Peyer's patch (tissue), 4 donors: Measurements from ENCODE around the gene LRRTM3. TPM values are rescaled to one million over a fixed set of nuclear protein-coding genes. Genes with fewer than 3 reads are reported as not detected.

ENCODE experiments used
- DNase-seq, 3 donors: peaks; one replicate each; pipeline ENCODE4 v3.0.0-alpha.2; 2017 to 2019
- H3K27ac ChIP-seq, 4 donors: fragments of 200-600 bp; sonication (generic); one replicate each; pipeline ENCODE4 v1.5.1; 2016 to 2019
- H3K27me3 ChIP-seq, 2 donors: fragments of 200-600 bp; sonication (generic); one replicate each; pipeline ENCODE4 v1.5.1; 2019
- H3K36me3 ChIP-seq, 3 donors: fragments of 200-600 bp; sonication (generic); one replicate each; pipeline ENCODE4 v1.5.1; 2016 to 2019
- H3K4me1 ChIP-seq, 4 donors: fragments of 200-600 bp; sonication (generic); one replicate each; pipeline ENCODE4 v1.5.1; 2016 to 2019
- H3K4me3 ChIP-seq, 4 donors: fragments of 200-600 bp; sonication (generic); 1 replicate in 3 of 4; 2 replicates in 1 of 4; pipeline ENCODE4 v1.5.1; 2016 to 2019; ENCODE audit warnings: mild to moderate bottlenecking in 1 of 4
- H3K9me3 ChIP-seq, 4 donors: fragments of 200-600 bp; sonication (generic); one replicate each; pipeline ENCODE4 v1.5.1; 2016 to 2019; ENCODE audit warnings: mild to moderate bottlenecking in 1 of 4
- CTCF ChIP-seq, 6 experiments: fragments of 450-650 bp in 4 of 6; fragments of 200-600 bp in 2 of 6; sonication (generic) in 1 of 6; IDR thresholded peaks; one replicate each; pipeline ENCODE4 v1.5.1; 2017 to 2019; ENCODE audit warnings: antibody characterized with exemption in 6 of 6, mild to moderate bottlenecking in 3 of 6, moderate library complexity in 1 of 6
- POLR2A ChIP-seq, 2 donors: fragments of 450-650 bp; IDR thresholded peaks; one replicate each; pipeline ENCODE4 v1.5.1; 2017; ENCODE audit warnings: antibody characterized with exemption in 2 of 2, mild to moderate bottlenecking in 2 of 2, moderate library complexity in 2 of 2
- total RNA-seq, 4 donors: library from RNA; depleted of rRNA; stranded (reverse); fragments of >200 nt; gene quantifications; one replicate each; pipeline ENCODE4 v1.1.0, GENCODE V29; 2016

LRRTM3 gene
- total RNA-seq, 4 donors from 2014 or later, result not detected

DNA sequence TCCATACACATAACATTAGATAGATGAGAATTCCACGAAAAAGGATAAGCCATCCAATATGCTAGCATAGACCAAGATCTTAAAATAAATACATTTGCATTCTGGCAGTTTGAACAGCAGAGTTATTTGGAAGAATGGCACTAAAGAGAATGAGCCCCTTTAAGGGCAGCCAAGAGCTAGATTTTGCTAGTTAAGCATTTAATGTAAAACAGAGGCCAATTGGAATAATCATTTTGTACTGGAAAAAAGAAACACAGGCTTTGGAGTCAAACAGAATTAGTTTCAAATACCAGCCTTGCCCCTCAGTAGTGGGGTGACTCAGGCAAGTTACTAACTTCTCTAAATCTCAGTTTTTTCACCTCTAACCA, 56.2 kb downstream of the LRRTM3 start:
- Histone ChIP-seq H3K4me1 (no peaks in the 10 kb centered on the region), H3K4me3 (no peak overlapping the region), H3K27ac (no peak overlapping the region), H3K27me3 (no peaks in the 10 kb centered on the region), H3K9me3 (no peaks in the 10 kb centered on the region), H3K36me3 (no peaks in the 10 kb centered on the region)
- no peak for DNase-seq
- no peak for TF ChIP-seq CTCF (IDR thresholded peaks at IDR 0.05)
- no peak for TF ChIP-seq POLR2A (IDR thresholded peaks at IDR 0.05)

- Histone ChIP-seq H3K27me3 (no peaks in the 10 kb centered on the region), H3K27ac (no peak overlapping the region), H3K36me3 (no peaks in the 10 kb centered on the region), H3K4me1 (no peaks in the 10 kb centered on the region), H3K4me3 (no peak overlapping the region), H3K9me3 (no peaks in the 10 kb centered on the region)
- TF ChIP-seq POLR2A (IDR thresholded peaks at IDR 0.05), result no peak
- TF ChIP-seq CTCF (IDR thresholded peaks at IDR 0.05), result no peak
- no peak for DNase-seq
Measured at GRCh38 chr10:66982792-66983474, 57.1 kb downstream of the LRRTM3 start.

GRCh38 chr10:66983475-66983818, 57.6 kb downstream of the LRRTM3 start:
- DNase-seq, result no peak
- H3K27ac ChIP-seq, result no peak overlapping the region
- H3K4me1 ChIP-seq, result no peaks in the 10 kb centered on the region
- H3K27me3 ChIP-seq, result no peaks in the 10 kb centered on the region
- no peaks in the 10 kb centered on the region for H3K36me3 ChIP-seq
- no peaks in the 10 kb centered on the region for H3K9me3 ChIP-seq
- TF ChIP-seq POLR2A (IDR thresholded peaks at IDR 0.05), result no peak
- no peak for TF ChIP-seq CTCF (IDR thresholded peaks at IDR 0.05)
- no peak overlapping the region for H3K4me3 ChIP-seq

DNA sequence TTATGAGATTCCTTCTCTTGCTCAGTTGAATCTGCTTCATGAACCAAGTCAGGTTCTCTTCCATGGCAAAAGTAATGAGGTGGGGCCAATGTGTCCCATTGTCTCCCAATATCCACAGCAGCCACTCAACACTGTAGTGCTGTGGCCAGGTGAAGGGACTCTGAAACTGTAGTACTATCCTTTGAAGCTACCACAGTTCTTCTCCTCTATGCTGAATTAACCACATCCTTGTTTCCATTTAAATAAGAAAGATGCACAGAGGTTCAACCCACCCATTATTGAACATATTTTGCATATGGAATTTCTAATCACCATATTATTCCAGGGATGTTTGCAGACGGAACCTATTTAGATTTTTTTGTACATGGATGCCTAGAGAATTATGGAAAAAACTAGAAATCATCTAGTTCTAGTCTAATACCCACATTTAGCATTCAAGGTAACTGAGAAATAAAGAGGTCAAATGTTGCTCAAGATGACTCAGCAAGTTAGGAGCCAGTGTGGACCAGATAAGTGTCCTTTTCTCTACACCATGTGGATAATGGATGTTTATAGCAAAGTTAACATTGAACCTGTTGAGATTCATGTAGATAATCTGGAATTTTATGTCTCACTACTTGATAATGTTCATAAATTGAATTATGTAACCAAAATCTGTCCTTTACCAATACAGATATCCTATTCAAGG, 64.5 kb downstream of the LRRTM3 start:
- H3K4me3 ChIP-seq, result no peak overlapping the region

DNA sequence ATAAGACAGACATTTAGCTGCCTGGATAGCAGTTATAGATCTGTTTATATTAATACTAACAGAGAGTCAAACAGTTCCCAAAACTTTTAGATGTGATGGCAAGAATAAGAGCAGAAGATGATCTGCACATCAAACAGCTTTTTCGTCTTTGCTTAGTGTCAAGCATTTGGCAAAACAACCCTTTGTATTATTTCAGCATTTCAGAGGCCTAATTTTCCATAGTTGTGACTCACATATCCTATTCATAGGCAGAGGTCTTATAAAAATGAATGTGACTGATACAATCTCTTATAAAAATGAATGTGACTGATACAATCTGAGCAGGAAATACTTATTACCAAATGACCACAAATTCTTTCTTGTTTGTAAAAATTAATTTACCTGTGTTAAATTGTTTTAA, 71.2 kb downstream of the LRRTM3 start:
- Histone ChIP-seq H3K9me3 (no peaks in the 10 kb centered on the region), H3K27ac (no peak overlapping the region), H3K4me1 (no peaks in the 10 kb centered on the region), H3K4me3 (no peak overlapping the region), H3K27me3 (no peaks in the 10 kb centered on the region), H3K36me3 (no peaks in the 10 kb centered on the region)
- no peak for DNase-seq
- no peak for TF ChIP-seq POLR2A (IDR thresholded peaks at IDR 0.05)

More for the DNA sequence above, 64.5 kb downstream of the LRRTM3 start:
- no peak for TF ChIP-seq POLR2A (IDR thresholded peaks at IDR 0.05)
- no peak for TF ChIP-seq CTCF (IDR thresholded peaks at IDR 0.05)
- no peaks in the 10 kb centered on the region for H3K27me3 ChIP-seq
- no peak for DNase-seq
- no peaks in the 10 kb centered on the region for H3K9me3 ChIP-seq
- no peak overlapping the region for H3K27ac ChIP-seq
- no peaks in the 10 kb centered on the region for H3K36me3 ChIP-seq
- H3K4me1 ChIP-seq, result no peaks in the 10 kb centered on the region

DNA sequence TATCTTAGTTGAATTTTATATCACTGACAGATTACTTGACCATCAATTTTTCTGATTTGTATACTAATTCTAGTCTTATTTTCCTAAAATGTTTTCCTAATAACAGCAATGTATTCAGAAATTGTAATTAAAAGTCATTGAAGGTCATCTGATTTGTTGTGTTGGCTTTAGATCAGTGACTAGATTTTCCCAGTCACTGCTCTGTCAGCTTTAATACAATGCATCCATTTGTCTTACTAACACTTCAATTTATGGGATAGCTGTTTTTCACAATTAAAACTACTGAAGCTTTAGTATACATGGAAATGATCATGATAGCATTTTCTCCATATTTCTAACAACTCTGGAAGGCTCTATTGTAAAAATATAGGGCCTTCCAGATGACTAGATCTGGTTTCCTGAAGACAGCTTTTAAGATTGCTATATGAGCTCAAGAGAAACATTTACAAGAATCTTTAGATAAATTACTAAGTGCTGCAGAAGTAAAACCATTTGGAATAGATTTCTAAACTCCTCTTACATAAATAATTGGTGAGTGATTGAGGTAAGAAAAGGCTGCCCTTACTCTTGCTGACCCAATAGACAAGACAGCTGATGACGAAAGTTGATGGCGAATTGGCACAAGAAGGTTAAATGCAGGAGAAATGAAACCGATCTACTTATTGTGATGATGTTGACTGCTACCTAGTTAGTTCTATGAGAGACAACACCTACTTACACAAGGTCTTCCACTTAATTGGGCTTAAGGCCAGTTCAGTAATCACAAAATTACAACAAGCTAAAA, 74.1 kb downstream of the LRRTM3 start:
- no peak overlapping the region for H3K4me3 ChIP-seq
- H3K36me3 ChIP-seq, result no peaks in the 10 kb centered on the region
- no peak overlapping the region for H3K27ac ChIP-seq
- H3K9me3 ChIP-seq, result no peaks in the 10 kb centered on the region
- no peak for DNase-seq
- no peak for TF ChIP-seq CTCF (IDR thresholded peaks at IDR 0.05)
- H3K4me1 ChIP-seq, result no peaks in the 10 kb centered on the region
- H3K27me3 ChIP-seq, result no peaks in the 10 kb centered on the region
